Panc1 (cell line): Measurements from ENCODE around the gene ATP7B. TPM values are rescaled to one million over a fixed set of nuclear protein-coding genes. Genes with fewer than 3 reads are reported as not detected.

ENCODE experiments used
- ATAC-seq: fragments of 200-7000 bp; cut with Tn5 transposase; 2 replicates; pipeline ENCODE4 v1.9.1; 2020; ENCODE audit warnings: mild to moderate bottlenecking, moderate library complexity
- BruUV-seq: library from RNA; stranded (reverse); fragments of 400-500 nt; replicated peaks from 2 replicates; lab custom pipeline; 2021; lab: Mats Ljungman, UMichigan
- CTCF ChIA-PET: fragments of 300-600 bp; sonication (Branson Sonifier 250); formaldehyde crosslinking; loops from one replicate; lab custom pipeline; 2022; ENCODE audit warnings: antibody characterized with exemption; lab: Charles Lee
- POLR2A ChIA-PET: fragments of 300-600 bp; sonication (Branson Sonifier 250); formaldehyde crosslinking; loops from one replicate; lab custom pipeline; 2022; ENCODE audit warnings: antibody characterized with exemption; lab: Charles Lee
- DNase-seq: peaks from one replicate; pipeline ENCODE4 v3.0.0-alpha.2; 2010; ENCODE audit warnings: low read depth, low spot score
- H3K27ac ChIP-seq: 2 replicates; pipeline ENCODE4 v1.5.1; 2011; ENCODE audit warnings: mild to moderate bottlenecking, low read length, inconsistent platforms
- H3K27me3 ChIP-seq: fragments of 200-500 bp; sonication (Bioruptor generic); 2 replicates; pipeline ENCODE4 v1.6.0; 2014; ENCODE audit warnings: low read length, inconsistent platforms; ENCODE audit not compliant: control insufficient read depth, insufficient read depth
- H3K36me3 ChIP-seq: fragments of 200-500 bp; sonication (Bioruptor generic); 2 replicates; pipeline ENCODE4 v1.5.1; 2014; ENCODE audit warnings: inconsistent platforms, mild to moderate bottlenecking, low read length, moderate library complexity; ENCODE audit not compliant: control insufficient read depth, insufficient read depth
- H3K4me1 ChIP-seq: 2 replicates; pipeline ENCODE4 v1.5.1; 2011; ENCODE audit warnings: inconsistent platforms, mild to moderate bottlenecking, low read length, moderate library complexity; ENCODE audit not compliant: control insufficient read depth, insufficient read depth
- H3K4me3 ChIP-seq, 2 experiments: 2 replicates each; pipeline ENCODE4 v1.5.1; 2011 to 2012; ENCODE audit warnings: low read depth in 2 of 2, low read length in 2 of 2, mild to moderate bottlenecking in 2 of 2, inconsistent platforms in 1 of 2, moderate library complexity in 1 of 2
- H3K9me3 ChIP-seq: fragments of 200-500 bp; sonication (Bioruptor generic); 2 replicates; pipeline ENCODE4 v1.5.1; 2014; ENCODE audit warnings: low read depth, mild to moderate bottlenecking, inconsistent platforms, low read length, moderate library complexity; ENCODE audit not compliant: control insufficient read depth, insufficient read depth
- CTCF ChIP-seq: fragments of 450-650 bp; IDR thresholded peaks from 2 replicates; pipeline ENCODE4 v1.5.1; 2017; ENCODE audit warnings: mild to moderate bottlenecking
- POLR2AphosphoS5 ChIP-seq: IDR thresholded peaks from 2 replicates; pipeline ENCODE4 v1.6.1; 2012; ENCODE audit warnings: mild to moderate bottlenecking, low read depth, low read length, moderate library complexity
- REST ChIP-seq, 2 experiments: IDR thresholded peaks; 2 replicates each; pipeline ENCODE4 v1.6.1; 2011 to 2012; ENCODE audit warnings: low read depth in 2 of 2, control low read depth in 1 of 2, low read length in 1 of 2, mild to moderate bottlenecking in 1 of 2, moderate library complexity in 1 of 2; ENCODE audit not compliant: insufficient read depth in 1 of 2
- SIN3A ChIP-seq: IDR thresholded peaks from 2 replicates; pipeline ENCODE4 v1.6.1; 2012; ENCODE audit warnings: low read depth, mild to moderate bottlenecking, low read length, moderate library complexity, borderline replicate concordance; ENCODE audit not compliant: insufficient read depth
- TCF7L2 ChIP-seq: IDR thresholded peaks from 2 replicates; pipeline ENCODE4 v1.6.1; 2011; ENCODE audit warnings: mild to moderate bottlenecking, low read depth, low read length, inconsistent platforms
- in situ Hi-C: cut with HindIII; loops from 2 replicates; pipeline ENCODE4 v1.10.0; 2016; ENCODE audit warnings: low sequenced_read_pairs, low pct_unique_long_range_greater_than_20kb
- intact Hi-C: fragments of 100-400 bp; cut with micrococcal nuclease; formaldehyde crosslinking; loops from one replicate; pipeline ENCODE4 v1.10.0; 2022; ENCODE audit not compliant: unreplicated experiment
- total RNA-seq: library from RNA; stranded (reverse); gene quantifications from one replicate; pipeline ENCODE4 v1.2.1, GENCODE V29; 2021; ENCODE audit not compliant: unreplicated experiment

ATP7B gene
- total RNA-seq, 1 experiment from 2014 or later: 19.6 TPM

GRCh38 chr13:51925865-51926527, 85.3 kb downstream of the ATP7B start:
- no TSS peak for BruUV-seq

GRCh38 chr13:51924756-51925544, 86.3 kb downstream of the ATP7B start:
- ChIA-PET CTCF (no interaction called here), POLR2A (no interaction called here)
- H3K4me1 ChIP-seq: no peaks in the 10 kb centered on the region
- H3K4me3 ChIP-seq: no peak overlapping the region
- intact Hi-C loops (no loop called here), in situ Hi-C loops (no loop called here)
- H3K27me3 ChIP-seq: no peaks in the 10 kb centered on the region
- no peak overlapping the region for H3K27ac ChIP-seq
- no peaks in the 10 kb centered on the region for H3K36me3 ChIP-seq
- no peak for DNase-seq
- H3K9me3 ChIP-seq: no peaks in the 10 kb centered on the region
- no peak for ATAC-seq
- BruUV-seq: no TSS peak
- TF ChIP-seq TCF7L2 (no peak), POLR2AphosphoS5 (no peak), CTCF (no peak), SIN3A (no peak)

More at GRCh38 chr13:51925865-51926527, 85.3 kb downstream of the ATP7B start:
- in situ Hi-C loops: no loop called here
- CTCF ChIA-PET: no interaction called here
- H3K27me3 ChIP-seq: no peaks in the 10 kb centered on the region
- no peak for TF ChIP-seq TCF7L2
- TF ChIP-seq CTCF: no peak
- TF ChIP-seq SIN3A: no peak
- no peak for TF ChIP-seq REST (IDR thresholded peaks at IDR 0.05; ENCODE audit: insufficient read depth in 1 of 2, low read depth in 2 of 2, low read length in 1 of 2)
- no peak overlapping the region for H3K4me3 ChIP-seq
- intact Hi-C loops: no loop called here
- ATAC-seq (no peak), DNase-seq (no peak)
- no peaks in the 10 kb centered on the region for H3K4me1 ChIP-seq
- H3K27ac ChIP-seq: no peak overlapping the region
- H3K9me3 ChIP-seq: no peaks in the 10 kb centered on the region
- H3K36me3 ChIP-seq: no peaks in the 10 kb centered on the region
- POLR2A ChIA-PET: no interaction called here
